Measurements from ENCODE around the gene HLA-DMA.

Gene HLA-DMA

DNA sequence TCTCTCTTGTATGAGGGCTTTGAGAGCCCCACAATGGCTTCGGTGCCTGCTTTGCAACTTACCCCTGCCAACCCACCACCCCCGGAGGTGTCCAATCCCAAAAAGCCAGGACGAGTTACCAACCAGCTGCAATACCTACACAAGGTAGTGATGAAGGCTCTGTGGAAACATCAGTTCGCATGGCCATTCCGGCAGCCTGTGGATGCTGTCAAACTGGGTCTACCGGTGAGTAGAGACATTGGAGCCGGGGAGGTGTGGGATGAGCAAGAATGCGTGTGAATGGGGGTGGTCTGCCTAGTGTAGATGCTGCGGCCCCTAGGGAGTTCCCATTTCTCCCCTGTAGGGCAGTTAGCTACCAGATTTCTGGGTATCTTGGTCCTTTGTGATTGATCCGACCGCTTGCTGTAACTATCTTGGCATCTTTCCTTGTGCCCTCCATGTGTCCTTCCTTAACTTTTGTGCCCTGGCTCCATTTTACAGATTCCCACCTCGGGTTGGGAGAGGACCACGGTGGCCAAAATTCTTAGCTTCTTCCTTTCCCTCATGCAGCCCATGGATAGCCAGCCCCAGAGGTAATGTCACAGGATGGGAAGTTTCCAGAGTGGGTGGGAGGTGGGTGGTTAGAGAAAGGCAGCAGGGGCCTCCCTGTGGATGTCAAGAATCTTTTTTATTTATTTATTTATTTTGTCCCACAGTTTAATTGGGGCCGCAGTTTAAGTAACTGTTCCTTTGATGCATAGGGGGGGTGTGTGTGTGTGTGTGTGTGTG lies 21.8 kb upstream of the HLA-DMA start:
- DNase-seq (ENCODE audit: low spot score), result no peak

GRCh38 chr6:32974016-32974333 lies 21.1 kb upstream of the HLA-DMA start:
- no peak for DNase-seq (ENCODE audit: low spot score)

- no peak for DNase-seq (ENCODE audit: low spot score)
These were observed 20.5 kb upstream of the HLA-DMA start for GRCh38 chr6:32973144-32974015.

DNA sequence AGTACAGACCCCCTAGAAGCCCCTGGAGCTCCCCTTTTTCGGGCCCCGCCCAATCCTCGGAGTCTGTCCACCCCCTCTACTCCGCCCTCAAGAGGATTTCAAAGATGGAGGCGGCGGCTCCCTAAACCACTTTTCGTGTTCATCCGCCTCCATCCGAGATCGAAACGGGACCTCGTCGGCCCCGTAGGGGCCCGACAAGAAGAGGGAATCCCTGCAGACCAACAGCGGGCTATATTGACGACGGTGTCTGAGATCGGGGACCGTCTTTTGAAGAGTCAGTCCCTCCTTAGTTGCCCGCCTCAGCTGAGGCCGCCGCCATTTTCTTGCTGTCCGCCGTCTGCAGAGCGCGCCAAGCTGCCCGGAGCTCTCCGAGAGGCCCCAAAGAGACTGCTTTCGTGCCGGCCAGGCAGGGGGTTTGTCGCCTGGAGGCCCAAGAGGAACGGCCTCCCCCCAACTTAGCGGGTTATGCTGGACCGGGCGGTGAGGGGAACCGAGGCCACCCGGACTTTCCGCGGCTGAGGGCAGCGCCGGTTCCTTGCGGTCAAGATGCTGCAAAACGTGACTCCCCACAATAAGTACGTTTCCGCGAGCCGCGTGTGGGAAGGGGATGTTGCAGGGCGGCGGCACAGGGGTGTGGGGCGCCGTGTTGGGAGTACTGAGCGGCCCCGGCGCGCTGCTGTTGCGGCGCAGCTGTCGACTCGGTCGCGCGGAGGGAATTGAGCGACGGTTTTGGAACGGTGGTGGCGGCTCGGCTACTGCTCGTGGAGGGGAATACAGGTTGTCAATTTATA lies 19.7 kb upstream of the HLA-DMA start:
- DNase-seq (ENCODE audit: low spot score), result no peak

- DNase-seq (ENCODE audit: low spot score), result peak; percentile 83
These were observed 18.9 kb upstream of the HLA-DMA start for GRCh38 chr6:32971581-32972352.

DNA sequence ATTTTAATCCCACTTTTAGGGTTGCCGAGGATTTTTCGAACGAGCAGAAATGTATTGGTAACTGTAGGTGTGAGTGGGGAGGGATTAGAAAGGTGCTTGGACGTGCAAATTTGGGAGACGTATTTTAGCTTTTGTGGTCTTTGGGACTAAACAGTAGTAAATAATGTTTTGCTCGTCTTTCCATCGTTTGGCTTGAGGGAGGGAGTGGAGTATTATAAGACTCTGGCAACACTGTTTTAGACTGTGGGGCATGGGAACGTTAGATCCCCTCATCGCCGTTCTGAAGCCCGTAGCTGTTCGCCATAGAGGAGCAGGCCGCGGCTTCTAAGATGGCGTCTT lies 18.3 kb upstream of the HLA-DMA start:
- no peak for DNase-seq (ENCODE audit: low spot score)

- DNase-seq (ENCODE audit: low spot score), result peak; percentile 51
These were observed 17.7 kb upstream of the HLA-DMA start for GRCh38 chr6:32970413-32971241.

DNA sequence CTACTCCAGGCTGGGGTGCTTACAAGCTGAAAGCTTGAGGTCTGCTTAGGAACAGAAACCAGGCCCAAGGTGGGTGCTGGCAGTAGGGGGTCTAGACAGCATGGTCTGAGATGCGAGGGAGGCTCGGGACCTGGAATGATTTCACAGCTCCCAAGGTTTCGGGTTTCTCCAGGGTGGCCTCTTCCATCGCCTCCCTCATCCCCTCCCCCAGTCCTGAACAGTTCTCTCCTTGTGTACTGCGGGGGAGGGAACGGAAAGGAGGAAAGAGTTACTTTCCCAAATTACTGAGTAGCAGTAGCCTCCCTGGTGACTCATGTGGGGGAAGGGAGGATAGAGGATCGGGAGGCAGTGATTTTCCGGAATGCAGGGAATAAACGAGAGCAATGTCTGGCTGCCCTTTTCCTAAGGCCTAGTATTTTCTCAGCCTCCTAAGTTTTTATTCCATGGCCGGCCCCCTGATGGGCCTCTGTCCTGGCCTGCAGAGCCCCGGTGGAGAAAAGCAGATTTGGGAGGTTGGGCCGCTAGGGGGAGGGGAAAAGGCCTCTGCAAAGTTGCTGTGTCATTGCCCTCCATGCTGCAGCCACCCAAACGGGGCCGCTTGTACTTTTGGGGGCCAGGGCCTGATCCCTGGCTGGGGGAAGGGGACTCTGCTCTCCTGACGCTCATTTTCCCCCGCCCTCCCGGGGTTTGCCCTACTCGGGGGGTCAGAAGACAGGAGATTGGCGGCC lies 17.0 kb upstream of the HLA-DMA start:
- DNase-seq (ENCODE audit: low spot score), result no peak

DNA sequence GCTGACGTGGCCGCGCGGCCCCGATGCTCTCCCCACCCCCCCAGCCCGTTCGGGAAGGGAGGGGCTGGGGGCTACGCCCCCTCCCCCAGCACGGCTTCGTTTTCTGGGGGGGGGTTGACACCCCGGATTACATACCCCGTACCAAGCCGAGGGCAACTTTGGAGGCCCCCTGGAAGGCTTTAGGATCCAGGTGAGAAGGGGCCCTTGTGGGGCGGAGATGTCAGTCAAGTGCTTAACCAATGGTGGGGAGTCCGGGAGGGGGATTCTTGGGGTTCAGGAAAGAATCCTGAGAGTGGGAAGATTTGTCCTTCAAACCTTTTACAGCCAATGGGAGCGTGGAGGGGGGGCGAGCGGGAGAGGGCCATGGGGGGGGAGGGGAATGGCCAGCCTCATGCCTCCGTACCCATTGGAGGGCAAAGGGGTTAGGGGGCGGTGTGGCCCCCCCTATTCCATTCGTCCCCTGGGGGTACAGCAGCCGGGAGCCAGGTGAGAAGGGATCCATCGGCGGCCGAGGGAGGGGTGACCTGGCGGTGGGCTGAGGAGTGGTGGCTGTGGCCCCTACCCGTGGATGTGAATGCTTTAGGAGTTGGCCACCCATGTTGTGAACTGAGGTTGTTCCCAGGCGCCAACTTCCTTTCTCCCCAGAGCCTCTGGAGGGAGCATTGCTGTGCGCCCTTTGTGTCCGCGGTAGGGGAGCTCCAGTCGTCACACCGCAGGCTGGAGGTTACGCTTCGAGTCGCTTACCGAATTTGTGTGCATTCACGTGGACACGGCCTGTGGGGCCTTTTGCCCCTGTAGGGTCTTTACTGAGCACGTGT lies 16.2 kb upstream of the HLA-DMA start:
- DNase-seq (ENCODE audit: low spot score), result peak; percentile 74

- peak; percentile 83 for DNase-seq (ENCODE audit: low spot score)
These were observed 15.4 kb upstream of the HLA-DMA start, which contains the start of gene BRD2 for GRCh38 chr6:32968093-32968866. Gene BRD2, plus strand, starts transcription at chr6:32968594. Its CDS starts 4,305 bp downstream, at chr6:32972899.

- DNase-seq (ENCODE audit: low spot score), result peak; percentile 44
These were observed 14.5 kb upstream of the HLA-DMA start for GRCh38 chr6:32967151-32968091.

DNA sequence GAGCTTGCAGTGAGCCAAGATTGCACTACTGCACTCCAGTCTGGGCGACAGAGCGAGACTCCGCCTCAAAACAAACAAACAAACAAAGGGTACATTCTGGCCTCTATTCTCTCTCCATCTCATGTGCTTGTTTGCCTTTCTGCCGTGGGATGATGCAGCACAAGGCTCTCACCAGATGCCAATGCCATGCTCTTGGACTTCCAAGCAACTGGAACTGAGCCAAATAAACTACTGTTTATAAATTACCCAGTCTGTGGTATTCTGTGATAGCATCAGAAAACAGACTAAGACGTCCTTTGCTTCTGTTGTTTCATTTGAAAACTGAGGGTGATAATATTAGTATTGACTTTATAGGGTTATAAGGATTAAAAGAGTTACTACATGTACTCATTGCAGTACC lies 11.9 kb upstream of the HLA-DMA start:
- no peak for DNase-seq (ENCODE audit: low spot score)

GRCh38 chr6:32963866-32964265 lies 11.0 kb upstream of the HLA-DMA start:
- DNase-seq (ENCODE audit: low spot score), result no peak

- DNase-seq (ENCODE audit: low spot score), result no peak
These were observed 9.4 kb upstream of the HLA-DMA start for GRCh38 chr6:32962213-32962826.

- no peak for DNase-seq (ENCODE audit: low spot score)
These were observed 7.7 kb upstream of the HLA-DMA start for GRCh38 chr6:32960563-32960962.

- DNase-seq (ENCODE audit: low spot score), result no peak
These were observed 3.3 kb upstream of the HLA-DMA start for GRCh38 chr6:32956176-32956575.
